ENCODE results near the gene CTNNAL1.

DNA sequence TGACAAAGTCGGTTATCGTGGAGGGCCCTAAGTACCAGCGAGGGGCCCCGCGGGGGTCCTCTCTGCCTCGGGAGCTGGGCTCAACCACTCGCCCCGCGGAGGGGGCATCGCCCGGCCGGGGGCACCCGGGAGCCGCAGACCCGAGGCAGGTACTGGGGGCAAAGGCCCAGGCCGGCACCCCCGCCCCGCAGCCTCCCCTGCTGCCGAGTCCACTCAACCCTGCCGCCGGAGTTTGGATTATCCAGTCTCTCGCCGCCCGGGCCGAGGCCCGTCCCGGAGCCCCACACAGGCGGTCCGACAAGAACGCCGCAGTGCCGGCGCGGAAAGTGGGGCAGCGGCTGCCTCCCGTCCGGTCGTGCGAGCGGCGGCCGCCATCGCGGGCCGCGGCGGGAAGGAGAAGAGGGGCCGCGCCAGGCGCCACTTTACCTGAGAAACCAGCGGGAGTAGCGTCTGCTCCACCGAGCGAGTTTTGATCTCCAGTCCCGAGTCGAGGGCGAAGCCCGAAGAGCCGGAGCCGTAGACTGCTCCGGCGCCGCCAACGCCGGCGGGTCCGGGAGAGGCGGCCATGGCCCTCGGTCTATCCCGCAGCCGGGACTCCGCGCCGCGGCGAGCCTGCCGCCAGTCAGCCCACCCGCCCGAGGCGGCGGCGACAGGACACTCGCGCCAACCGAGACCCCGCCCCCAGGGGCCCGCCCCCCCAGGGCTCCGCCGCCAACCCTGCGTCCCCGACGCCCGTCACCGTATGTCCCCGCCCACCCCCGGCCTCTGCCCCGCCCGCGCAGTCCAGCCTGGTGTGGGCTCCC lies at the start of gene CTNNAL1:
- TF ChIP-seq, protein P1, sequence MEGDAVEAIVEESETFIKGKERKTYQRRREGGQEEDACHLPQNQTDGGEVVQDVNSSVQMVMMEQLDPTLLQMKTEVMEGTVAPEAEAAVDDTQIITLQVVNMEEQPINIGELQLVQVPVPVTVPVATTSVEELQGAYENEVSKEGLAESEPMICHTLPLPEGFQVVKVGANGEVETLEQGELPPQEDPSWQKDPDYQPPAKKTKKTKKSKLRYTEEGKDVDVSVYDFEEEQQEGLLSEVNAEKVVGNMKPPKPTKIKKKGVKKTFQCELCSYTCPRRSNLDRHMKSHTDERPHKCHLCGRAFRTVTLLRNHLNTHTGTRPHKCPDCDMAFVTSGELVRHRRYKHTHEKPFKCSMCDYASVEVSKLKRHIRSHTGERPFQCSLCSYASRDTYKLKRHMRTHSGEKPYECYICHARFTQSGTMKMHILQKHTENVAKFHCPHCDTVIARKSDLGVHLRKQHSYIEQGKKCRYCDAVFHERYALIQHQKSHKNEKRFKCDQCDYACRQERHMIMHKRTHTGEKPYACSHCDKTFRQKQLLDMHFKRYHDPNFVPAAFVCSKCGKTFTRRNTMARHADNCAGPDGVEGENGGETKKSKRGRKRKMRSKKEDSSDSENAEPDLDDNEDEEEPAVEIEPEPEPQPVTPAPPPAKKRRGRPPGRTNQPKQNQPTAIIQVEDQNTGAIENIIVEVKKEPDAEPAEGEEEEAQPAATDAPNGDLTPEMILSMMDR (IDR thresholded peaks at IDR 0.05 in 8 of 11, conservative IDR thresholded peaks at IDR 0.05 in 3 of 11): no peak
- TF ChIP-seq POLR2A (IDR thresholded peaks at IDR 0.05) (peak in 2 of 3 donors; percentile 10 to 89), POLR2AphosphoS5 (IDR thresholded peaks at IDR 0.05) (peak; percentile 86 to 95 (median 88))

Data from spleen (tissue), 7 donors.